HepG2 (cell line): ENCODE data around the gene ARID3C. TPM values are rescaled to one million over a fixed set of nuclear protein-coding genes. Genes with fewer than 3 reads are reported as not detected.

ENCODE experiments used
- ATAC-seq: fragments of 200-7000 bp; cut with Tn5 transposase; 3 replicates; pipeline ENCODE4 v1.9.1; 2020; ENCODE audit warnings: mild to moderate bottlenecking, moderate library complexity
- BruUV-seq: library from RNA; stranded (reverse); fragments of 400-500 nt; replicated peaks from 2 replicates; lab custom pipeline; 2021; lab: Mats Ljungman, UMichigan
- CTCF ChIA-PET: fragments of 300-600 bp; formaldehyde crosslinking; extraction: SDS; loops from one replicate; lab custom pipeline; 2021; ENCODE audit warnings: low total read pairs, inconsistent platforms, low intra/inter-chr PET ratio; lab: Yijun Ruan, JAX
- POLR2A ChIA-PET: fragments of 350-600 bp; sonication (Branson Sonifier 250); formaldehyde crosslinking; loops from one replicate; lab custom pipeline; 2020; ENCODE audit warnings: antibody characterized with exemption, inconsistent platforms; lab: Yijun Ruan, JAX
- DNase-seq: peaks from one replicate; pipeline ENCODE4 v3.0.0-alpha.2; 2015; ENCODE audit warnings: low spot score
- FAIRE-seq: peaks from 3 replicates; lab custom pipeline; 2011; peaks lifted over from hg19 to GRCh38; lab: Jason Lieb, UNC
- H2AFZ ChIP-seq: one replicate; pipeline ENCODE4 v1.6.1; 2011; ENCODE audit warnings: low read length, inconsistent platforms
- H3K27ac ChIP-seq: fragments of 300-600 bp; 3 replicates; pipeline ENCODE4 v1.8.0; 2011; ENCODE audit warnings: mixed run types, mild to moderate bottlenecking, mixed read lengths, low read length, inconsistent platforms; ENCODE audit not compliant: insufficient read depth; ENCODE audit errors: extremely low read length
- H3K27me3 ChIP-seq, 2 experiments: fragments of 200-600 bp in 1 of 2; 2 replicates in 1 of 2; 3 replicates in 1 of 2; pipeline versions ENCODE4 v1.6.0 to v1.8.0; 2011; ENCODE audit warnings: low read length in 2 of 2, mild to moderate bottlenecking in 2 of 2, moderate library complexity in 2 of 2, inconsistent platforms in 1 of 2; ENCODE audit not compliant: insufficient read depth in 2 of 2, control insufficient read depth in 1 of 2
- H3K36me3 ChIP-seq, 2 experiments: fragments of 200-600 bp in 1 of 2; replicated peaks in 1 of 2; 2 replicates in 1 of 2; 3 replicates in 1 of 2; pipeline versions ENCODE4 v1.5.1 to v1.8.0; 2011; ENCODE audit warnings: low read length in 2 of 2, inconsistent platforms in 1 of 2; ENCODE audit not compliant: insufficient read depth in 2 of 2, control insufficient read depth in 1 of 2
- H3K4me1 ChIP-seq: 2 replicates; pipeline ENCODE4 v1.5.1; 2012; ENCODE audit warnings: low read length, inconsistent platforms; ENCODE audit not compliant: insufficient read depth
- H3K4me2 ChIP-seq: 2 replicates; pipeline ENCODE4 v1.6.0; 2011; ENCODE audit warnings: low read depth, low read length, inconsistent platforms
- H3K4me3 ChIP-seq, 3 experiments: fragments of 200-600 bp in 1 of 3; sonication (generic), shearing (Covaris generic) in 1 of 3; replicated peaks in 1 of 3; 2 replicates each; pipeline ENCODE4 v1.5.1; 2011 to 2016; ENCODE audit warnings: low read length in 3 of 3, inconsistent platforms in 2 of 3, low read depth in 2 of 3, mild to moderate bottlenecking in 2 of 3, control low read depth in 1 of 3, mixed read lengths in 1 of 3; ENCODE audit not compliant: insufficient read depth in 1 of 3
- H3K79me2 ChIP-seq: one replicate; pipeline ENCODE4 v1.6.1; 2011; ENCODE audit warnings: low read length, inconsistent platforms; ENCODE audit not compliant: insufficient read depth
- H3K9ac ChIP-seq: 2 replicates; pipeline ENCODE4 v1.6.0; 2011; ENCODE audit warnings: mild to moderate bottlenecking, low read depth, low read length, inconsistent platforms; ENCODE audit not compliant: insufficient read depth
- H3K9me3 ChIP-seq: 2 replicates; pipeline ENCODE4 v1.5.1; 2012; ENCODE audit warnings: mild to moderate bottlenecking, low read length
- H4K20me1 ChIP-seq: 2 replicates; pipeline ENCODE4 v1.6.0; 2011; ENCODE audit warnings: inconsistent platforms, mild to moderate bottlenecking, low read length, moderate library complexity; ENCODE audit not compliant: insufficient read depth
- ARID3A ChIP-seq: IDR thresholded peaks from 2 replicates; pipeline ENCODE4 v1.6.1; 2012; ENCODE audit warnings: low read depth, low read length, improper control_type of control experiment
- KAT8 ChIP-seq: IDR thresholded peaks from 2 replicates; pipeline ENCODE4 v1.6.1; 2016; ENCODE audit warnings: missing genetic modification reagents, missing compliant biosample characterization
- PBX2 ChIP-seq: IDR thresholded peaks from 2 replicates; pipeline ENCODE4 v1.6.1; 2016; ENCODE audit warnings: control low read depth
- SP5 ChIP-seq: IDR thresholded peaks from 2 replicates; pipeline ENCODE4 v1.6.1; 2016; ENCODE audit warnings: low read depth, borderline replicate concordance
- ZBED4 ChIP-seq: sonication (generic); formaldehyde crosslinking; IDR thresholded peaks from 2 replicates; pipeline ENCODE4 v1.4.0; 2020; ENCODE audit warnings: missing genetic modification reagents, borderline replicate concordance
- ZNF256 ChIP-seq: sonication (generic); formaldehyde crosslinking; conservative IDR thresholded peaks from 2 replicates; pipeline ENCODE4 v1.4.0; 2020; ENCODE audit warnings: missing genetic modification reagents
- ZNF263 ChIP-seq: sonication (generic); formaldehyde crosslinking; IDR thresholded peaks from 2 replicates; pipeline ENCODE4 v1.4.0; 2020; ENCODE audit warnings: missing genetic modification reagents
- ZNF558 ChIP-seq: sonication (generic); formaldehyde crosslinking; IDR thresholded peaks from 2 replicates; pipeline ENCODE4 v1.9.0; 2022; ENCODE audit warnings: mild to moderate bottlenecking, missing genetic modification reagents, borderline replicate concordance
- ZNF75D ChIP-seq: sonication (generic); formaldehyde crosslinking; IDR thresholded peaks from 2 replicates; pipeline ENCODE4 v1.8.1; 2023; ENCODE audit warnings: missing genetic modification reagents, mild to moderate bottlenecking, borderline replicate concordance
- WGBS: methylation state at CpG from one replicate; pipeline ENCODE4 v1.1.6; 2017; ENCODE audit warnings: low lambda C conversion rate; 5-methylcytosine and 5-hydroxymethylcytosine counted together
- in situ Hi-C: cut with HindIII; loops from 2 replicates; pipeline ENCODE4 v1.10.0; 2017; ENCODE audit warnings: low pct_unique_long_range_greater_than_20kb; ENCODE audit not compliant: extremely low pct_ligation_motif_present
- intact Hi-C: fragments of 100-400 bp; cut with micrococcal nuclease; formaldehyde crosslinking; loops from one replicate; pipeline ENCODE4 v1.10.0; 2022; ENCODE audit not compliant: unreplicated experiment
- polyA plus RNA-seq, 8 experiments: library from polyadenylated mRNA; depleted of rRNA in 3 of 8; stranded (reverse) in 7 of 8; unstranded in 1 of 8; fragments of >200 nt; fragmentation: Illumina TruSeq in 4 of 8; extraction: Trizol in 4 of 8; gene quantifications; 2 replicates each; pipeline versions ENCODE4 v1.2.1 to v1.2.3, GENCODE V29; 2011 to 2016; ENCODE audit warnings: low read depth in 4 of 8, missing spikeins in 1 of 8, mixed read lengths in 1 of 8; ENCODE audit not compliant: insufficient read depth in 1 of 8
- total RNA-seq, 5 experiments: library from RNA; depleted of rRNA; stranded (reverse); fragments of >200 nt; fragmentation: Illumina TruSeq; extraction: Trizol; gene quantifications; 2 replicates each; pipeline ENCODE4 v1.2.3, GENCODE V29; 2016; ENCODE audit warnings: low read depth in 1 of 5
- TF ChIP-seq, protein P1 (sequence below): sonication (generic); formaldehyde crosslinking; IDR thresholded peaks from 2 replicates; pipeline ENCODE4 v1.4.0; 2020; ENCODE audit warnings: mild to moderate bottlenecking, missing genetic modification reagents
- TF ChIP-seq, protein P2 (sequence below): sonication (generic); formaldehyde crosslinking; IDR thresholded peaks from 2 replicates; pipeline ENCODE4 v1.8.0; 2022; ENCODE audit warnings: missing genetic modification reagents, mild to moderate bottlenecking, moderate library complexity, borderline replicate concordance

ARID3C gene
- total and polyA plus RNA-seq, 2 of the 13 experiments (the other 11 are each of a cell fraction or from before 2014, with no cell fraction given): not detected

- in situ Hi-C loops: no loop called here
- H3K9me3 ChIP-seq: no peaks in the 10 kb centered on the region
- ATAC-seq: peak; percentile 9
- DNase-seq: no peak
- intact Hi-C loops: no loop called here
- peak overlapping the region; percentile 95 for H3K27ac ChIP-seq
- CTCF ChIA-PET: interaction anchor here (1.6 to 2.7 kb wide), 4 partner anchors 10 to 54 kb away, joined by 4 to 12 read pairs (median 7); partner anchors contain the start of gene SIGMAR1
- no TSS peak for BruUV-seq
- 0% methylated on average over 3 of the region's 8 CpGs for WGBS
- H3K4me2 ChIP-seq: peak overlapping the region; percentile 86
- POLR2A ChIA-PET: interaction anchor here (0.7 to 4.1 kb wide), 8 partner anchors 9 to 54 kb away, joined by 3 to 100 read pairs (median 4); partner anchors contain the start of genes ARID3C, CCL27, RPP25L and SIGMAR1
- H3K9ac ChIP-seq: peak overlapping the region; percentile 89
- no peak for FAIRE-seq
- H3K36me3 ChIP-seq: peaks cover 8 to 18% of the 10 kb centered on the region in 2 experiments
- H3K79me2 ChIP-seq: peaks cover 16% of the 10 kb centered on the region
- peaks cover 76% of the 10 kb centered on the region for H3K4me1 ChIP-seq
- H3K27me3 ChIP-seq: no peaks in the 10 kb centered on the region; a peak in 1 of 5 replicates
- no peaks in the 10 kb centered on the region for H4K20me1 ChIP-seq
- H2AFZ ChIP-seq: no peak overlapping the region
- H3K4me3 ChIP-seq: peak overlapping the region; percentile 75 to 88 (median 78)
- TF ChIP-seq ZBED4 (CRISPR knock-in tag): 0 out of 2 replicates have a peak, but pooled peaks have one; percentile 3
- TF ChIP-seq ZNF263 (CRISPR knock-in tag): 0 out of 2 replicates have a peak, but pooled peaks have one; percentile 1
- TF ChIP-seq ZNF558: peak; percentile 70; the same call in 1 of the 2 replicates
- TF ChIP-seq ARID3A: no peak
- TF ChIP-seq, protein P1, sequence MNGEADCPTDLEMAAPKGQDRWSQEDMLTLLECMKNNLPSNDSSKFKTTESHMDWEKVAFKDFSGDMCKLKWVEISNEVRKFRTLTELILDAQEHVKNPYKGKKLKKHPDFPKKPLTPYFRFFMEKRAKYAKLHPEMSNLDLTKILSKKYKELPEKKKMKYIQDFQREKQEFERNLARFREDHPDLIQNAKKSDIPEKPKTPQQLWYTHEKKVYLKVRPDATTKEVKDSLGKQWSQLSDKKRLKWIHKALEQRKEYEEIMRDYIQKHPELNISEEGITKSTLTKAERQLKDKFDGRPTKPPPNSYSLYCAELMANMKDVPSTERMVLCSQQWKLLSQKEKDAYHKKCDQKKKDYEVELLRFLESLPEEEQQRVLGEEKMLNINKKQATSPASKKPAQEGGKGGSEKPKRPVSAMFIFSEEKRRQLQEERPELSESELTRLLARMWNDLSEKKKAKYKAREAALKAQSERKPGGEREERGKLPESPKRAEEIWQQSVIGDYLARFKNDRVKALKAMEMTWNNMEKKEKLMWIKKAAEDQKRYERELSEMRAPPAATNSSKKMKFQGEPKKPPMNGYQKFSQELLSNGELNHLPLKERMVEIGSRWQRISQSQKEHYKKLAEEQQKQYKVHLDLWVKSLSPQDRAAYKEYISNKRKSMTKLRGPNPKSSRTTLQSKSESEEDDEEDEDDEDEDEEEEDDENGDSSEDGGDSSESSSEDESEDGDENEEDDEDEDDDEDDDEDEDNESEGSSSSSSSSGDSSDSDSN: 0 out of 2 replicates have a peak, but pooled peaks have one; percentile 11
- no peak for TF ChIP-seq KAT8 (CRISPR knock-in tag)
- TF ChIP-seq, protein P2, sequence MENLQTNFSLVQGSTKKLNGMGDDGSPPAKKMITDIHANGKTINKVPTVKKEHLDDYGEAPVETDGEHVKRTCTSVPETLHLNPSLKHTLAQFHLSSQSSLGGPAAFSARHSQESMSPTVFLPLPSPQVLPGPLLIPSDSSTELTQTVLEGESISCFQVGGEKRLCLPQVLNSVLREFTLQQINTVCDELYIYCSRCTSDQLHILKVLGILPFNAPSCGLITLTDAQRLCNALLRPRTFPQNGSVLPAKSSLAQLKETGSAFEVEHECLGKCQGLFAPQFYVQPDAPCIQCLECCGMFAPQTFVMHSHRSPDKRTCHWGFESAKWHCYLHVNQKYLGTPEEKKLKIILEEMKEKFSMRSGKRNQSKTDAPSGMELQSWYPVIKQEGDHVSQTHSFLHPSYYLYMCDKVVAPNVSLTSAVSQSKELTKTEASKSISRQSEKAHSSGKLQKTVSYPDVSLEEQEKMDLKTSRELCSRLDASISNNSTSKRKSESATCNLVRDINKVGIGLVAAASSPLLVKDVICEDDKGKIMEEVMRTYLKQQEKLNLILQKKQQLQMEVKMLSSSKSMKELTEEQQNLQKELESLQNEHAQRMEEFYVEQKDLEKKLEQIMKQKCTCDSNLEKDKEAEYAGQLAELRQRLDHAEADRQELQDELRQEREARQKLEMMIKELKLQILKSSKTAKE (CRISPR knock-in tag): no peak
- no peak for TF ChIP-seq SP5 (CRISPR knock-in tag)
- TF ChIP-seq PBX2 (CRISPR knock-in tag): no peak
- TF ChIP-seq ZNF75D: no peak
- no peak for TF ChIP-seq ZNF256
Measured at GRCh38 chr9:34647084-34647403, 18.2 kb upstream of the ARID3C start.
